Fibroblast of villous mesenchyme (primary cell): ENCODE measurements around the gene SLIT1. TPM values are rescaled to one million over a fixed set of nuclear protein-coding genes. Genes with fewer than 3 reads are reported as not detected.

Experiments used
- DNase-seq: peaks from one replicate; pipeline ENCODE4 v3.0.0-alpha.2; 2010; ENCODE audit warnings: low read depth
- H3K4me3 ChIP-seq: 2 replicates; pipeline ENCODE4 v1.5.1; 2011; ENCODE audit warnings: low read depth, mild to moderate bottlenecking, low read length
- total RNA-seq: library from RNA; depleted of rRNA; stranded (reverse); fragments of >200 nt; gene quantifications from 2 replicates; pipeline ENCODE4 v1.2.3, GENCODE V29; 2012
- TF ChIP-seq, protein P1 (sequence below): IDR thresholded peaks from 2 replicates; pipeline ENCODE4 v1.5.1; 2012; ENCODE audit warnings: low read depth, mild to moderate bottlenecking, low read length; ENCODE audit not compliant: insufficient read depth

SLIT1 gene
- total RNA-seq, 1 donor, result not detected

DNA sequence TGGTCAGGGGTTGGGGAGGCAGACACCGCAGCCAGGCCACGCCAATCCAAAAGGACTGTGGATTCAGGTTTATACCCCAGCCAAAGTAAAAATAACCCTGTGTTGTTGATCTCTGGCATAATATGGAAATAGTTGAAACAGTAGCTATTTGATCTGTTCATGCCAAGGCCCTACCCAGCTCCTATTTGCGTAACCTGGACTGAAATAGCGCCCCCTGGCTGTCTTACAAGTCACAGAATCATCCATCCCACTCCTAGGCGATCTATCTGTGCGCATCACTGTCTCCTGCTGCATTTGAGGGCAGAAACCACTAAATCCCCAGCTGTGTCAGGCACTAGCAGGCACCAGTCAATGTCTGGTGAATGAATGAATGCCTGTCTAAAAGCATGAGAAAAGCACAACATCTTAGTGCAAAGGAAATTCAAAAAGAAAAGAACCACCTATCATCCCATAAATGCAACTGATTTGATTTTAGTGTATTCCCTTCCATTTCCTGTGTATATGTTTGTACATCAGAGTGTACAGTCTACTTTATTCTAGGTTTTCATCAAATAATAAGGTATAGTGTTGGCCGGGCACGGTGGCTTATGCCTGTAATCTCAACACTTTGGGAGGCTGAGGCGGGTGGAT is 160.0 kb downstream of the SLIT1 start:
- no peak overlapping the region for H3K4me3 ChIP-seq
- DNase-seq, result peak; percentile 72
- TF ChIP-seq, protein P1, sequence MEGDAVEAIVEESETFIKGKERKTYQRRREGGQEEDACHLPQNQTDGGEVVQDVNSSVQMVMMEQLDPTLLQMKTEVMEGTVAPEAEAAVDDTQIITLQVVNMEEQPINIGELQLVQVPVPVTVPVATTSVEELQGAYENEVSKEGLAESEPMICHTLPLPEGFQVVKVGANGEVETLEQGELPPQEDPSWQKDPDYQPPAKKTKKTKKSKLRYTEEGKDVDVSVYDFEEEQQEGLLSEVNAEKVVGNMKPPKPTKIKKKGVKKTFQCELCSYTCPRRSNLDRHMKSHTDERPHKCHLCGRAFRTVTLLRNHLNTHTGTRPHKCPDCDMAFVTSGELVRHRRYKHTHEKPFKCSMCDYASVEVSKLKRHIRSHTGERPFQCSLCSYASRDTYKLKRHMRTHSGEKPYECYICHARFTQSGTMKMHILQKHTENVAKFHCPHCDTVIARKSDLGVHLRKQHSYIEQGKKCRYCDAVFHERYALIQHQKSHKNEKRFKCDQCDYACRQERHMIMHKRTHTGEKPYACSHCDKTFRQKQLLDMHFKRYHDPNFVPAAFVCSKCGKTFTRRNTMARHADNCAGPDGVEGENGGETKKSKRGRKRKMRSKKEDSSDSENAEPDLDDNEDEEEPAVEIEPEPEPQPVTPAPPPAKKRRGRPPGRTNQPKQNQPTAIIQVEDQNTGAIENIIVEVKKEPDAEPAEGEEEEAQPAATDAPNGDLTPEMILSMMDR, result peak; percentile 71

DNA sequence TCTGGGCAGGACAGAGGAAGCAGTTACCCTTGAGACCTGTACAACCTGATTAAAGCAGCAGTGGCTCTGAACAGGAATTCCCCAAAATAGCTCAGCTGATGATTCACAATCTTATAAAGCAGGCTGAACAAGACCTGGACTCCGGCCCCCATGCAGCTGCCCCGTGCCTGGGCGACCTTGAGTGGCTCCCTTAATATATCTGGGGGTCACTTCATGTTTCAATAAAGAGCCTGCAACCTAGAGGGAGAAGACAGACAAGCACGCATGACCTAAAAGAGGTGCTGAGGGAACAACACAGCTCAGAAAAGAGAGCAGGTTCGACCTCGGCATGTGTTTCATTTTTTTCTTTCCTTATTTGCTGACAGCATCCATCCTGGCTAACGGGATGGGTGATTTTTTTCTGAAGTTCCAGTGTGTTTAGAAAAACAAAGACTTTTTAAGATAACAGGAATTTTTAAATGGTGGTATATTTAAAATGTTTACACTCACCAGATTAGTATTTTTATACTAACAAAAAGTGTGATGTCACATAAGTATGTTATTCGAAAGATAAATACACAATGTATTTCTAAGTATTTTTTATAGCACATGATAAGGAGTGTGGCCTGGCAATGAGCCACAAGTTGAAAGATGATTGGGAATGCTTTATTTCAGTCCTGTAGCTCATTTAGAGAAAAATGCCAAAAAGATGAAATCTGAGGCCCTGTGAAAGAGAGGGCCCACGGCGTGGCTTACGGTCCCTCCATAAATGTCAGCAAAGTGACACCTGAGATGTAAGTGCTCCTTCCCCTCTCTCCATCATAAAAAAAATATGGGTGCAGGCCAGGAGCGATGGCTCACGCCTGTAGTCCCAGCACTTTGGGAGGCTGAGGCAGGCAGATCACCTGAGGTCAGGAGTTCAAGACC is 161.3 kb downstream of the SLIT1 start:
- TF ChIP-seq, protein P1, result no peak
- peak; percentile 43 for DNase-seq
- H3K4me3 ChIP-seq, result no peak overlapping the region

DNA sequence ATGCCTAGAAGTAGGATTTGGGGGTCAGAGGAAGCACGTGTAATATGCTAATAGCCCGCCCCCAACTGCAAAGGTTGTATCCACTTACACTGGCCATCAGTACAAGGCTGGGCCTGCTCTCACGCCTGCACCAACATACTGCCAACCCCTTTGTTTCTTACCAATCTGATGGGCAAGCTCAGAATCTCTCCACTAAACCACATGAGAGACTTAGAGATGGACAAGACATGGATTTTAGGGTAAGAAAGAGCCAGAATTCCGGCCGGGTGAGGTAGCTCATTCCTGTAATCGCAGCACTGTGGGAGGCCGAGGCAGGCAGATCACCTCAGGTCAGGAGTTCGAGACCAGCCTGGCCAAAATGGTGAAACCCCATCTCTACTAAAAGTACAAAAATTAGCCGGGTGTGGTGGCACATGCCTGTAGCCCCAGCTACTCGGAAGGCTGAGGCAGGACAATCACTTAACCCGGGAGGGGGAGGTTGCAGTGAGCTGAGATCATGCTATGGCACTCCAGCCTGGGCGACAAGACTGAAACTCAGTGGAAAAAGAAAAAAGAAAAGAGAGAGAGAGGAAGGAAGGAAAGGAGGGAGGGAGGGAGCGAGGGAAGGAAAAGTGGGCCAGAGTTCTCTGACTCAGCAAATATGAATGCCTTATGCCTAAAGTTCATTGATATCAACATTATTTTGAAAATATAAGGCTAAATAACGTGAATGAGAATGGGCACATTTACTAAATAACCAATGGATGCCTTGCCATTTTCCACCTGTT is 162.2 kb downstream of the SLIT1 start:
- peak; percentile 6 for DNase-seq
- TF ChIP-seq, protein P1, result no peak
- H3K4me3 ChIP-seq, result no peak overlapping the region

DNA sequence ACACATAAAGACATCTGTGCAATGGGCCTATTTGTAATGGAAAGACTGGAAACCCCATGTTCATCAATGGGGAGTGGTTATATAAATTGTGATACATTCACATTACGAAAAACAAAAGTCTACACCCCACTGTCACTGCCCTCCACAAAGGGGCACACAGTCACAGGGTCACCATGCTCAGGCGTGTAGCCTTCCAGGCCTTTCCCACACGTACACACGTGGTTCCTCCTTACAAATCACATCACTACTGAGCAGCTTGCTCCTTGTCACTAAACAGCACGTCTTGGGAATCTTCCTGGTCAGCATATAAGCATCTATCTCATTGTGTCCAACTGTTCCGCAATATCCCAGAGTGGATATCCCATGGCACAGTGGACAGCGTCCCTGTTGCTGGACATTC is 163.1 kb downstream of the SLIT1 start:
- TF ChIP-seq, protein P1, result no peak
- no peak for DNase-seq
- no peak overlapping the region for H3K4me3 ChIP-seq

DNA sequence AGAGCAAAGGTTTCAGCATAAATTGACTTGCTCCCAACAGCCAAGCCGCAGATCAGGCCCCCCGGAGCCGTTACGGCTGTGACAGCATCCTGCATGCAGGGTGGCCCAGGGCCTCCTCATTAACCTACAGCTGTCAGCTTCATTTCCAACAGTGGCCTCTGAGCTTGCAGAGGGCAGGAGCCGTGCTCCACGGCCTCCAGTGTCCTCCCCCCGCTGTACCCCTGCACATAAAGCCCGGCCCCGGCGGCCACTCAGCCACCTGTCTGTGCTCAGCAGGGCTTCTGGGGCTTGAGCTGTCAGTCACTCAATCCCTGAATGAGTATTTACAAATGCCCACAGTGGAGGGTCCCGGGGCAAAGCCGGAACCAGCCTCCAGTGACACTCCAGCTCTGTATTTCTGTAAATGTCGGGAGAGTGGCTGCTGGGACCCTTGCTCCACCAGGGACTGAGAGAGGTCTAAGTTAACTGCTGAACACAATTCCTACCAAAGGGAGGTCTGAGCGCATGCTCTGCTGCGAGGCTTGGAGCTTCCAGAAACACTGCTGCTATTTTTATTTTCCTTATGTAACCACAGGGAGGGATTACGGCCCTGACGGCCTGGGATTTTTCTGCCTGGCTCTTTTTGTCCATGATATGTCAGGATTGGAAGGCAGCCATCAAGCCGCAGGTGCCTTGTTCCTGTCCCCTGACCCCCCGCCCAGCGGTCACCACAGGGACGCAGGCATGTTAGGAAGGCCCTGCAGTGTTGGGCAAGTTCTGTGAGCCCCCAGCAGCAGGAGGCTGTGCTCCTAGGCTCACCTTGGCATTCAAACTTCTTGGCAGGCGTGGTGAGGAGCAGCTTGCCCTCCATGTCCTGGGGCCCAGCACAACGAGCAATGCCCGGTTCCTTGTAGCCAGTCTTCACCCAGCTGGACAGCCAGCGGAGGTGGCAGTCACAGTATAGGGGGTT is 165.0 kb downstream of the SLIT1 start:
- TF ChIP-seq, protein P1, result no peak
- DNase-seq, result peak; percentile 38
- H3K4me3 ChIP-seq, result no peak overlapping the region

DNA sequence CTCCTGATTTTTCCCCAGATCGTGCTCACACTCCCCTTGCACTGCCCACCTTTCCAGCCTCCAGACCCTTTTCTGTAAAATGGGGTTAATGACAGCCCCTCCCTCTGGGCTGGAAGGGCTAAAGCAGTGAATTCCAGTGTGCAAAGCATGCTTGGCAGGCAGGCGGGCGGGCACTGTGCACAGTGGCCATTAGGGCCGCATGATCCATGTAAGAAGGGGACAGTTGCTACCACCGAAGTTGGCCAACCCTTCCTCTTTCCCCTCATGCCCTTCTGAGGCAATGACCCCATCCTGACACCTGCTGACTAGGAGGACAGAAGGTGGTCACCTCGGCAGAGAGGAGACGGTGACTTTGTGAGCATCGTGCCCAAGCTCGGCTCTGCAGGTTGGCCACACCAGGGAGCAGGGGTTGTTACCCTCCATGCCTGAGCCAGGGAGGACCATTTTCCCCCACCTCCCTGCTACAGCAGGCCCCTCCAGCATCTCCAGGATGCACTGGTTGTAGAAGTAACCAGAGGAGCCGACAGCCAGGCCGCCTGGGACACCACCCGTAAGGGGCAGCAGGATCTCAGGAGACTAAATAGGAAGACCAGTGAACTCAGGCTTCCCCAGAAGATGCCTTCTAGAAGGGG is 166.4 kb downstream of the SLIT1 start:
- DNase-seq, result no peak
- TF ChIP-seq, protein P1, result no peak

More for the DNA sequence above, 166.4 kb downstream of the SLIT1 start:
- H3K4me3 ChIP-seq, result no peak overlapping the region
